Naive thymus-derived CD8-positive, alpha-beta T cell (primary cell): ENCODE data around the gene ZNF675. TPM values are rescaled to one million over a fixed set of nuclear protein-coding genes. Genes with fewer than 3 reads are reported as not detected.
"Not testable (repeated sequence)": the region's sequence is repeated elsewhere in the genome, so short reads cannot be mapped to it uniquely, and the experiment has no call there.

Experiments
- ATAC-seq, 2 donors: fragments of 150-1000 bp; cut with Tn5 transposase in 1 of 2; sonication (Bioruptor Pico), chemical (Tn5 transposase) in 1 of 2; 1 replicate in 1 of 2; 2 replicates in 1 of 2; pipeline ENCODE4 v1.10.0; 2021; ENCODE audit warnings: mild to moderate bottlenecking in 2 of 2, moderate library complexity in 2 of 2
- POLR2A ChIA-PET: fragments of 350-600 bp; sonication (Branson Sonifier 250); formaldehyde crosslinking; loops from one replicate; lab custom pipeline; 2021; ENCODE audit warnings: antibody characterized with exemption; lab: Charles Lee
- DNase-seq, 10 donors: peaks; one replicate each; pipeline versions ENCODE4 v3.0.0 to v3.0.0-alpha.2; 2020 to 2022
- H3K27ac Mint-ChIP-seq, 10 donors: one replicate each; pipeline ENCODE4 v1.8.0; 2020 to 2022; ENCODE audit warnings: mild to moderate bottlenecking in 10 of 10, mixed read lengths in 10 of 10, moderate library complexity in 4 of 10, inconsistent platforms in 1 of 10
- H3K27me3 Mint-ChIP-seq, 5 donors: one replicate each; pipeline ENCODE4 v1.8.0; 2021 to 2022; ENCODE audit warnings: mixed read lengths in 5 of 5
- H3K36me3 Mint-ChIP-seq, 3 donors: one replicate each; pipeline ENCODE4 v1.8.0; 2020 to 2022; ENCODE audit warnings: mixed read lengths in 3 of 3, mild to moderate bottlenecking in 2 of 3, inconsistent platforms in 1 of 3
- H3K4me1 Mint-ChIP-seq, 4 donors: one replicate each; pipeline ENCODE4 v1.8.0; 2021 to 2022; ENCODE audit warnings: mixed read lengths in 4 of 4
- H3K4me3 Mint-ChIP-seq, 10 donors: one replicate each; pipeline ENCODE4 v1.8.0; 2020 to 2022; ENCODE audit warnings: mild to moderate bottlenecking in 10 of 10, mixed read lengths in 10 of 10, moderate library complexity in 6 of 10, inconsistent platforms in 1 of 10
- H3K9me3 Mint-ChIP-seq, 9 donors: one replicate each; pipeline ENCODE4 v1.8.0; 2020 to 2022; ENCODE audit warnings: mixed read lengths in 9 of 9, mild to moderate bottlenecking in 3 of 9, inconsistent platforms in 1 of 9, moderate library complexity in 1 of 9
- polyA plus RNA-seq, 3 donors: library from polyadenylated mRNA; unstranded; fragments of 300-500 nt; fragmentation: Illumina TruSeq; gene quantifications; one replicate each; pipeline ENCODE4 v1.2.3, GENCODE V29; 2021
- total RNA-seq, 8 experiments: library from RNA in 2 of 8; stranded (reverse) in 2 of 8; gene quantifications; one replicate each; pipeline ENCODE4 v1.2.3 and lab custom pipeline; 2021 to 2026

The ZNF675 gene
- total RNA-seq: 10 to 100 TPM; 41.7 to 44.5 TPM
- polyA plus RNA-seq: 10 to 100 TPM; 16.3 to 18.5 (median 18.1) TPM
- total RNA-seq (lab: John Stamatoyannopoulos, UW): 25.7 to 55.9 (median 39.8) reads per million in 6 experiments

GRCh38 chr19:23686621-23687423, at the start of gene ZNF675:
TSS of gene ZNF675 (minus strand) at chr19:23687212. CDS start at chr19:23687033, 179 bp downstream.
- peak; percentile 72 to 95 (median 88) for DNase-seq
- Mint-ChIP-seq H3K27ac (peak within 1 kb of the TSS; percentile 97 to 100 (median 99)), H3K9me3 (peaks cover 0 to 9% (median 0%) of the 10 kb centered on the region in 9 donors), H3K27me3 (no peaks in the 10 kb centered on the region), H3K4me3 (peak within 1 kb of the TSS; percentile 97 to 100 (median 99)), H3K4me1 (peaks cover 15 to 62% (median 45%) of the 10 kb centered on the region in 4 donors), H3K36me3 (peaks cover 7 to 27% (median 21%) of the 10 kb centered on the region in 3 donors)
- POLR2A ChIA-PET: interaction anchor here (0.7 to 2.5 kb wide), 15 partner anchors 9 to 1835 kb away, joined by 3 to 43 read pairs (median 4); partner anchors contain the start of genes ZNF681, ZNF726 and ZNF91
- ATAC-seq: peak; percentile 92 to 94

- not testable (repeated sequence) for H3K27ac Mint-ChIP-seq, H3K4me3 Mint-ChIP-seq, DNase-seq, H3K4me1 Mint-ChIP-seq, ATAC-seq, H3K27me3 Mint-ChIP-seq
- peaks cover 0 to 14% (median 10%) of the 10 kb centered on the region in 3 donors for H3K36me3 Mint-ChIP-seq
- POLR2A ChIA-PET: interaction anchor here (0.7 kb wide), 1 partner anchor 64 kb away, joined by 4 read pairs; no protein-coding TSS in a partner anchor
- peaks cover 0 to 50% (median 26%) of the 10 kb centered on the region in 9 donors for H3K9me3 Mint-ChIP-seq
Observed at GRCh38 chr19:23730729-23731465, 43.9 kb upstream of the ZNF675 start.

- not testable (repeated sequence) for ATAC-seq
- peaks cover 0 to 18% (median 6%) of the 10 kb centered on the region in 3 donors for H3K36me3 Mint-ChIP-seq
Observed at GRCh38 chr19:23724161-23724560, 37.1 kb upstream of the ZNF675 start.

GRCh38 chr19:23718802-23719201, 31.8 kb upstream of the ZNF675 start:
- Mint-ChIP-seq H3K9me3 (peaks cover 0 to 12% (median 4%) of the 10 kb centered on the region in 9 donors), H3K36me3 (peaks cover 0 to 10% (median 6%) of the 10 kb centered on the region in 3 donors), H3K27ac (peak overlapping the region in 1 of 10 donors; percentile 27), H3K4me1 (peaks cover 6 to 13% (median 10%) of the 10 kb centered on the region in 4 donors), H3K27me3 (peaks cover 0 to 12% (median 8%) of the 10 kb centered on the region in 5 donors), H3K4me3 (peak overlapping the region in 8 of 10 donors; percentile 29 to 80 (median 64))
- ATAC-seq: no peak
- POLR2A ChIA-PET: no interaction called here
- no peak for DNase-seq

More at GRCh38 chr19:23724161-23724560, 37.1 kb upstream of the ZNF675 start:
- DNase-seq, H3K27ac Mint-ChIP-seq, POLR2A ChIA-PET: not testable (repeated sequence)
- H3K27me3 Mint-ChIP-seq: peaks cover 0 to 11% (median 5%) of the 10 kb centered on the region in 5 donors
- H3K9me3 Mint-ChIP-seq: peaks cover 0 to 28% (median 14%) of the 10 kb centered on the region in 9 donors
- H3K4me3 Mint-ChIP-seq: peak overlapping the region in 2 of 10 donors; percentile 43 to 46
- peaks cover 3 to 12% (median 5%) of the 10 kb centered on the region in 4 donors for H3K4me1 Mint-ChIP-seq

GRCh38 chr19:23716792-23717191, 29.8 kb upstream of the ZNF675 start:
- H3K36me3 Mint-ChIP-seq: peaks cover 0 to 10% (median 5%) of the 10 kb centered on the region in 3 donors
- H3K4me3 Mint-ChIP-seq: no peak overlapping the region
- peaks cover 0 to 9% (median 7%) of the 10 kb centered on the region in 5 donors for H3K27me3 Mint-ChIP-seq
- H3K4me1 Mint-ChIP-seq: peaks cover 6 to 13% (median 9%) of the 10 kb centered on the region in 4 donors
- H3K27ac Mint-ChIP-seq: no peak overlapping the region
- no peak for DNase-seq
- H3K9me3 Mint-ChIP-seq: peaks cover 0 to 12% (median 4%) of the 10 kb centered on the region in 9 donors
- no peak for ATAC-seq
- POLR2A ChIA-PET: no interaction called here

GRCh38 chr19:23709347-23709746, 22.3 kb upstream of the ZNF675 start:
- no peak overlapping the region for H3K4me3 Mint-ChIP-seq
- peaks cover 0 to 28% (median 6%) of the 10 kb centered on the region in 9 donors for H3K9me3 Mint-ChIP-seq
- ATAC-seq (no peak), DNase-seq (no peak)
- H3K27ac Mint-ChIP-seq: no peak overlapping the region
- H3K36me3 Mint-ChIP-seq: peaks cover 0 to 6% (median 0%) of the 10 kb centered on the region in 3 donors
- H3K27me3 Mint-ChIP-seq: no peaks in the 10 kb centered on the region
- POLR2A ChIA-PET: no interaction called here
- no peaks in the 10 kb centered on the region for H3K4me1 Mint-ChIP-seq

- peaks cover 0 to 37% (median 7%) of the 10 kb centered on the region in 9 donors for H3K9me3 Mint-ChIP-seq
- H3K4me3 Mint-ChIP-seq: no peak overlapping the region
- POLR2A ChIA-PET: no interaction called here
- peaks cover 0 to 7% (median 0%) of the 10 kb centered on the region in 5 donors for H3K27me3 Mint-ChIP-seq
- DNase-seq: no peak
- H3K36me3 Mint-ChIP-seq: peaks cover 0 to 6% (median 5%) of the 10 kb centered on the region in 3 donors
- H3K27ac Mint-ChIP-seq: no peak overlapping the region
- ATAC-seq: no peak
- peaks cover 0 to 3% (median 0%) of the 10 kb centered on the region in 4 donors for H3K4me1 Mint-ChIP-seq
Observed at GRCh38 chr19:23706657-23707056, 19.6 kb upstream of the ZNF675 start.

- Mint-ChIP-seq H3K27ac (peak overlapping the region; percentile 64 to 94 (median 86)), H3K4me1 (peaks cover 0 to 13% (median 4%) of the 10 kb centered on the region in 4 donors), H3K27me3 (peaks cover 0 to 7% (median 0%) of the 10 kb centered on the region in 5 donors), H3K9me3 (peaks cover 0 to 32% (median 4%) of the 10 kb centered on the region in 9 donors), H3K4me3 (peak overlapping the region in 9 of 10 donors; percentile 24 to 80 (median 55)), H3K36me3 (peaks cover 0 to 25% (median 13%) of the 10 kb centered on the region in 3 donors)
- peak; percentile 28 to 69 for ATAC-seq
- POLR2A ChIA-PET: interaction anchor here (0.7 to 3.0 kb wide), 4 partner anchors 8 to 64 kb away, joined by 3 to 17 read pairs (median 8); partner anchors contain the start of genes ZNF675 and ZNF681
- DNase-seq: no peak
Observed at GRCh38 chr19:23699521-23699860, 12.5 kb upstream of the ZNF675 start.

GRCh38 chr19:23698711-23699520, 11.9 kb upstream of the ZNF675 start:
- H3K9me3 Mint-ChIP-seq: peaks cover 0 to 31% (median 3%) of the 10 kb centered on the region in 9 donors
- peaks cover 0 to 28% (median 11%) of the 10 kb centered on the region in 3 donors for H3K36me3 Mint-ChIP-seq
- H3K27ac Mint-ChIP-seq: peak overlapping the region; percentile 64 to 94 (median 84)
- peak; percentile 88 to 94 for ATAC-seq
- peak overlapping the region; percentile 30 to 80 (median 65) for H3K4me3 Mint-ChIP-seq
- POLR2A ChIA-PET: interaction anchor here (0.6 to 3.0 kb wide), 5 partner anchors 8 to 64 kb away, joined by 3 to 17 read pairs (median 3); partner anchors contain the start of genes ZNF675 and ZNF681
- peaks cover 0 to 7% (median 0%) of the 10 kb centered on the region in 5 donors for H3K27me3 Mint-ChIP-seq
- peaks cover 0 to 13% (median 4%) of the 10 kb centered on the region in 4 donors for H3K4me1 Mint-ChIP-seq
- DNase-seq: peak in 6 of 10 donors; percentile 10 to 42 (median 30)

- POLR2A ChIA-PET, ATAC-seq: not testable (repeated sequence)
- peaks cover 0 to 20% (median 4%) of the 10 kb centered on the region in 3 donors for H3K36me3 Mint-ChIP-seq
Observed at GRCh38 chr19:23692937-23693336, 5.9 kb upstream of the ZNF675 start.

GRCh38 chr19:23673132-23673531, 13.9 kb downstream of the ZNF675 start:
- peaks cover 0 to 92% (median 23%) of the 10 kb centered on the region in 9 donors for H3K9me3 Mint-ChIP-seq
- H3K36me3 Mint-ChIP-seq: peaks cover 61 to 82% (median 74%) of the 10 kb centered on the region in 3 donors
- no peak overlapping the region for H3K4me3 Mint-ChIP-seq
- DNase-seq (no peak), ATAC-seq (no peak)
- H3K4me1 Mint-ChIP-seq: peaks cover 13 to 52% (median 32%) of the 10 kb centered on the region in 4 donors
- POLR2A ChIA-PET: interaction anchor here (1.4 kb wide), 2 partner anchors 8 to 14 kb away, joined by 3 to 6 read pairs; partner anchors contain the start of gene ZNF675
- no peak overlapping the region for H3K27ac Mint-ChIP-seq
- no peaks in the 10 kb centered on the region for H3K27me3 Mint-ChIP-seq

More at GRCh38 chr19:23692937-23693336, 5.9 kb upstream of the ZNF675 start:
- H3K27me3 Mint-ChIP-seq, H3K27ac Mint-ChIP-seq, H3K4me3 Mint-ChIP-seq, DNase-seq: not testable (repeated sequence)
- H3K4me1 Mint-ChIP-seq: peaks cover 4 to 16% (median 10%) of the 10 kb centered on the region in 4 donors
- H3K9me3 Mint-ChIP-seq: peaks cover 0 to 13% (median 1%) of the 10 kb centered on the region in 9 donors
